Measurements from ENCODE around the gene TMEM62. TPM values are rescaled to one million over a fixed set of nuclear protein-coding genes. Genes with fewer than 3 reads are reported as not detected.

TMEM62 gene
- total and polyA plus RNA-seq, 2 of the 8 experiments (the other 6 are each of a cell fraction or from before 2014, with no cell fraction given), result 2.0 to 4.0 TPM

GRCh38 chr15:43093026-43093425 is 40.4 kb upstream of the TMEM62 start (continued):
- TF ChIP-seq POLR2A (IDR thresholded peaks at IDR 0.05; ENCODE audit: control extremely low read depth in 1 of 2, low read depth in 2 of 2, low read length in 2 of 2) (no peak), SUZ12 (IDR thresholded peaks at IDR 0.05; ENCODE audit: low read length) (no peak)
